ENCODE measurements around the gene DPH6.
A peak's percentile ranks its signal among the peaks of the same experiment; 100 is the strongest.

DPH6 gene

GRCh38 chr15:35496585-35496984, 49.4 kb downstream of the DPH6 start:
- no peak for ATAC-seq (replicated peaks; ENCODE audit: extremely low read depth, poor library complexity, severe bottlenecking)
- Mint-ChIP-seq H3K9me3 (no peaks in the 10 kb centered on the region), H3K36me3 (ENCODE audit: insufficient read depth) (no peaks in the 10 kb centered on the region), H3K27me3 (no peaks in the 10 kb centered on the region), H3K4me1 (peaks cover 5% of the 10 kb centered on the region), H3K27ac (ENCODE audit: low read depth) (no peak overlapping the region), H3K4me3 (no peak overlapping the region)
- DNase-seq (ENCODE audit: low spot score in 2 of 2), result no peak

- H3K9me3 Mint-ChIP-seq, result no peaks in the 10 kb centered on the region
- ATAC-seq (replicated peaks; ENCODE audit: extremely low read depth, poor library complexity, severe bottlenecking) (no peak), DNase-seq (ENCODE audit: low spot score in 2 of 2) (no peak)
- no peaks in the 10 kb centered on the region for H3K27me3 Mint-ChIP-seq
- no peak overlapping the region for H3K27ac Mint-ChIP-seq (ENCODE audit: low read depth)
- peaks cover 5% of the 10 kb centered on the region for H3K4me1 Mint-ChIP-seq
- H3K36me3 Mint-ChIP-seq (ENCODE audit: insufficient read depth), result no peaks in the 10 kb centered on the region
- no peak overlapping the region for H3K4me3 Mint-ChIP-seq
Observed at GRCh38 chr15:35495080-35495479, 50.9 kb downstream of the DPH6 start.

- Mint-ChIP-seq H3K36me3 (ENCODE audit: insufficient read depth) (no peaks in the 10 kb centered on the region), H3K27ac (ENCODE audit: low read depth) (no peak overlapping the region), H3K9me3 (peaks cover 11% of the 10 kb centered on the region), H3K27me3 (no peaks in the 10 kb centered on the region), H3K4me3 (no peak overlapping the region), H3K4me1 (peaks cover 5% of the 10 kb centered on the region)
- no peak for ATAC-seq (replicated peaks; ENCODE audit: extremely low read depth, poor library complexity, severe bottlenecking)
- DNase-seq (ENCODE audit: low spot score in 2 of 2), result no peak
Observed at GRCh38 chr15:35491999-35492398, 54.0 kb downstream of the DPH6 start.

GRCh38 chr15:35491173-35491572, 54.8 kb downstream of the DPH6 start:
- Mint-ChIP-seq H3K4me1 (no peaks in the 10 kb centered on the region), H3K9me3 (peaks cover 16% of the 10 kb centered on the region), H3K4me3 (no peak overlapping the region), H3K36me3 (ENCODE audit: insufficient read depth) (no peaks in the 10 kb centered on the region), H3K27me3 (no peaks in the 10 kb centered on the region), H3K27ac (ENCODE audit: low read depth) (no peak overlapping the region)
- ATAC-seq (replicated peaks; ENCODE audit: extremely low read depth, poor library complexity, severe bottlenecking) (no peak), DNase-seq (ENCODE audit: low spot score in 2 of 2) (no peak)

GRCh38 chr15:35490511-35490910, 55.5 kb downstream of the DPH6 start:
- no peak for ATAC-seq (replicated peaks; ENCODE audit: extremely low read depth, poor library complexity, severe bottlenecking)
- Mint-ChIP-seq H3K27me3 (no peaks in the 10 kb centered on the region), H3K27ac (ENCODE audit: low read depth) (no peak overlapping the region), H3K9me3 (peaks cover 21% of the 10 kb centered on the region), H3K4me3 (no peak overlapping the region), H3K36me3 (ENCODE audit: insufficient read depth) (no peaks in the 10 kb centered on the region), H3K4me1 (no peaks in the 10 kb centered on the region)
- DNase-seq (ENCODE audit: low spot score in 2 of 2), result no peak

- Mint-ChIP-seq H3K27ac (ENCODE audit: low read depth) (no peak overlapping the region), H3K4me3 (no peak overlapping the region), H3K4me1 (no peaks in the 10 kb centered on the region), H3K27me3 (no peaks in the 10 kb centered on the region), H3K9me3 (peaks cover 21% of the 10 kb centered on the region), H3K36me3 (ENCODE audit: insufficient read depth) (no peaks in the 10 kb centered on the region)
- ATAC-seq (replicated peaks; ENCODE audit: extremely low read depth, poor library complexity, severe bottlenecking), result no peak
- DNase-seq (ENCODE audit: low spot score in 2 of 2), result no peak
Observed at GRCh38 chr15:35487417-35487816, 58.5 kb downstream of the DPH6 start.

GRCh38 chr15:35486296-35486695, 59.7 kb downstream of the DPH6 start:
- no peaks in the 10 kb centered on the region for H3K27me3 Mint-ChIP-seq
- ATAC-seq (replicated peaks; ENCODE audit: extremely low read depth, poor library complexity, severe bottlenecking) (no peak), DNase-seq (ENCODE audit: low spot score in 2 of 2) (no peak)
- H3K27ac Mint-ChIP-seq (ENCODE audit: low read depth), result no peak overlapping the region
- peaks cover 1% of the 10 kb centered on the region for H3K4me1 Mint-ChIP-seq
- H3K36me3 Mint-ChIP-seq (ENCODE audit: insufficient read depth), result no peaks in the 10 kb centered on the region
- no peak overlapping the region for H3K4me3 Mint-ChIP-seq
- peaks cover 21% of the 10 kb centered on the region for H3K9me3 Mint-ChIP-seq

- Mint-ChIP-seq H3K9me3 (peaks cover 21% of the 10 kb centered on the region), H3K27ac (ENCODE audit: low read depth) (no peak overlapping the region), H3K27me3 (no peaks in the 10 kb centered on the region), H3K36me3 (ENCODE audit: insufficient read depth) (no peaks in the 10 kb centered on the region), H3K4me3 (no peak overlapping the region), H3K4me1 (peaks cover 6% of the 10 kb centered on the region)
- ATAC-seq (replicated peaks; ENCODE audit: extremely low read depth, poor library complexity, severe bottlenecking) (no peak), DNase-seq (ENCODE audit: low spot score in 2 of 2) (no peak)
Observed at GRCh38 chr15:35485411-35485810, 60.6 kb downstream of the DPH6 start.

GRCh38 chr15:35484231-35484945, 61.6 kb downstream of the DPH6 start:
- no peaks in the 10 kb centered on the region for H3K36me3 Mint-ChIP-seq (ENCODE audit: insufficient read depth)
- no peaks in the 10 kb centered on the region for H3K27me3 Mint-ChIP-seq
- DNase-seq (ENCODE audit: low spot score in 2 of 2) (no peak), ATAC-seq (replicated peaks; ENCODE audit: extremely low read depth, poor library complexity, severe bottlenecking) (no peak)
- peaks cover 21% of the 10 kb centered on the region for H3K9me3 Mint-ChIP-seq
- H3K4me3 Mint-ChIP-seq, result no peak overlapping the region
- H3K4me1 Mint-ChIP-seq, result peaks cover 6% of the 10 kb centered on the region
- H3K27ac Mint-ChIP-seq (ENCODE audit: low read depth), result no peak overlapping the region

GRCh38 chr15:35481992-35482391, 64.0 kb downstream of the DPH6 start:
- peaks cover 6% of the 10 kb centered on the region for H3K4me1 Mint-ChIP-seq
- no peak overlapping the region for H3K27ac Mint-ChIP-seq (ENCODE audit: low read depth)
- peaks cover 10% of the 10 kb centered on the region for H3K9me3 Mint-ChIP-seq
- no peaks in the 10 kb centered on the region for H3K36me3 Mint-ChIP-seq (ENCODE audit: insufficient read depth)
- no peak overlapping the region for H3K4me3 Mint-ChIP-seq
- H3K27me3 Mint-ChIP-seq, result no peaks in the 10 kb centered on the region
- no peak for DNase-seq (ENCODE audit: low spot score in 2 of 2)
- ATAC-seq (replicated peaks; ENCODE audit: extremely low read depth, poor library complexity, severe bottlenecking), result peak; percentile 68

GRCh38 chr15:35481064-35481463, 64.9 kb downstream of the DPH6 start:
- peak; percentile 14 for ATAC-seq (replicated peaks; ENCODE audit: extremely low read depth, poor library complexity, severe bottlenecking)
- peak overlapping the region; percentile 22 for H3K27ac Mint-ChIP-seq (ENCODE audit: low read depth)
- H3K9me3 Mint-ChIP-seq, result peaks cover 4% of the 10 kb centered on the region
- H3K27me3 Mint-ChIP-seq, result no peaks in the 10 kb centered on the region
- peaks cover 6% of the 10 kb centered on the region for H3K4me1 Mint-ChIP-seq
- no peaks in the 10 kb centered on the region for H3K36me3 Mint-ChIP-seq (ENCODE audit: insufficient read depth)
- DNase-seq (ENCODE audit: low spot score in 2 of 2), result no peak
- no peak overlapping the region for H3K4me3 Mint-ChIP-seq

- ATAC-seq (replicated peaks; ENCODE audit: extremely low read depth, poor library complexity, severe bottlenecking) (no peak), DNase-seq (ENCODE audit: low spot score in 2 of 2) (no peak)
Observed at GRCh38 chr15:35479423-35479822, 66.5 kb downstream of the DPH6 start.

GRCh38 chr15:35477312-35478262, 68.4 kb downstream of the DPH6 start:
- H3K4me1 Mint-ChIP-seq, result peaks cover 6% of the 10 kb centered on the region
- DNase-seq (ENCODE audit: low spot score in 2 of 2), result no peak
- no peaks in the 10 kb centered on the region for H3K9me3 Mint-ChIP-seq
- no peak overlapping the region for H3K4me3 Mint-ChIP-seq
- H3K36me3 Mint-ChIP-seq (ENCODE audit: insufficient read depth), result no peaks in the 10 kb centered on the region
- no peak for ATAC-seq (replicated peaks; ENCODE audit: extremely low read depth, poor library complexity, severe bottlenecking)
- no peak overlapping the region for H3K27ac Mint-ChIP-seq (ENCODE audit: low read depth)
- H3K27me3 Mint-ChIP-seq, result no peaks in the 10 kb centered on the region

More at GRCh38 chr15:35479423-35479822, 66.5 kb downstream of the DPH6 start:
- H3K27ac Mint-ChIP-seq (ENCODE audit: low read depth), result no peak overlapping the region
- H3K4me1 Mint-ChIP-seq, result peaks cover 6% of the 10 kb centered on the region
- H3K9me3 Mint-ChIP-seq, result no peaks in the 10 kb centered on the region
- no peak overlapping the region for H3K4me3 Mint-ChIP-seq
- H3K27me3 Mint-ChIP-seq, result no peaks in the 10 kb centered on the region
- H3K36me3 Mint-ChIP-seq (ENCODE audit: insufficient read depth), result no peaks in the 10 kb centered on the region
